NT2/D1 (cell line): ENCODE results near the gene SSBP2.

Source experiments
- SUZ12 ChIP-seq: IDR thresholded peaks from 2 replicates; pipeline ENCODE4 v1.6.1; 2011; ENCODE audit not compliant: insufficient read length, insufficient read depth; ENCODE audit errors: extremely low read depth
- YY1 ChIP-seq: IDR thresholded peaks from 2 replicates; pipeline ENCODE4 v1.6.1; 2011; ENCODE audit not compliant: insufficient read length, insufficient read depth

- TF ChIP-seq YY1 (no peak), SUZ12 (no peak)
Observed at GRCh38 chr5:81505672-81506071, 245.2 kb downstream of the SSBP2 start.
